NCI-H146 (cell line): ENCODE data around the gene FCAMR.
"Not testable (repeated sequence)": the region's sequence is repeated elsewhere in the genome, so short reads cannot be mapped to it uniquely, and the experiment has no call there.

Experiments used
- DNase-seq: peaks from one replicate; lab custom pipeline; 2025; lab: John Stamatoyannopoulos, UW

The FCAMR gene

GRCh38 chr1:206931709-206932108, 38.6 kb downstream of the FCAMR start:
- no peak for DNase-seq

DNA sequence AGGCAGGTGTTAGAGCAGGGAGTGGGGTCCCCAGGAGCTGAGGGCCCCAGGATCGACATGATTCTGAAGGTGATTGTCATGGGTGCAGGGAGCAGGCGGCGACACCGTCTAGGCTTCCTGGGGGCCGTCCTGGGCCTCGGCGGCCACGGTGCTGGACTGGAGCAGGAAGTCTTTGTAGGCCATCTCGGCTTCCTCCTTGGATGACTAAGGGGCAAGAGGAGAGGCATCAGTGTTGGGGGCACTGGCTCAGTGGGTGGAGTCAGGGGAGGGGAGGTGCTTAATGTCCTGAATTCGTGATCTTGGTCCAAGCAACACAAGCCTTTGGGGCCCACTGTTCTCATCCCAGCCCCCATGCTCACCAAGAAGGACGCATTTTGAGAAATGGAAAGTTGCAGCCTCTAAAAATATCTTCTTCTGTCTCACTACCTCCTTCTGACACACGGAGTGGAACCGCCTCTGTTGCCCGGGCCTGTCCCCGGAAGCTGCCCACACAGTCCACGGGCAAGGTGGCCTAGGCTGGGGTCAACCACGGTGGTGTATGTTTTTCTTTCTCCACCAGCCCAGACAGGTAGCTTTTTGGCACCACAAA, 40.0 kb downstream of the FCAMR start:
- no peak for DNase-seq

- no peak for DNase-seq
Observed at GRCh38 chr1:206929524-206929923, 40.7 kb downstream of the FCAMR start.

- DNase-seq, result no peak
Observed at GRCh38 chr1:206926286-206926685, 44.0 kb downstream of the FCAMR start.

DNA sequence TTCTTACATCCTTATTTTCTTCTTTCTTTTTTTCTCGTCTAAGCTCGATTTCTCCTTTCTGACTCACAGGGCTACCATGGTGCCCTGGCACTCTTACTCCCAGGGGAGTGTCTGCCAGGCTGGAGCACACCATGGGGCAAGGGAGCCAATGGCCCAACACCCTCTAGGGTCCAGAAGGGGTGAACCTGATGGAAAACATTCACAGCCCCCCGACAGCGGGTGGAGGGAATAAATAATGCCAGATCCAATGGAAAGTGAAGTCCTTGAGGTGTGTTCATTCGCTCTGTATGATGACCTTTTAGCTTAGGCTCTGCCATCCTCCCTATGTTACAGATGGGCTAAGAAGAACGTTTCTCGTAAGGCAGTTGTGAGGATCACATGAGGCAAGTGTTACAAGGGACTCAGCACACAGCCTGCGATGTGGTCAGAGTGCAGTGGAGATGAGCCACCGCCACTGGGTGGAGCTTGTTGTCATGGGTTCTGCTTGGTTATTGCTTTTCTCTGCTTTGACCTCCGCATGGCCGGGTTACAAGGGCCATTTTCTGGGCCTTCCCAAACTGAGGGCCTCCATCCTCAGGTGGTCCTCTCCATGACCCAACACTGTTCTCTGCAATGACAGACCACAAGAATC, 45.0 kb downstream of the FCAMR start:
- peak; percentile 18 for DNase-seq

- DNase-seq, result no peak
Observed at GRCh38 chr1:206924592-206925105, 45.6 kb downstream of the FCAMR start.

- DNase-seq, result not testable (repeated sequence)
Observed at GRCh38 chr1:206923961-206924557, 46.2 kb downstream of the FCAMR start.

GRCh38 chr1:206923009-206923960, 47.0 kb downstream of the FCAMR start:
- DNase-seq, result no peak

- no peak for DNase-seq
Observed at GRCh38 chr1:206922524-206922923, 47.7 kb downstream of the FCAMR start.

DNA sequence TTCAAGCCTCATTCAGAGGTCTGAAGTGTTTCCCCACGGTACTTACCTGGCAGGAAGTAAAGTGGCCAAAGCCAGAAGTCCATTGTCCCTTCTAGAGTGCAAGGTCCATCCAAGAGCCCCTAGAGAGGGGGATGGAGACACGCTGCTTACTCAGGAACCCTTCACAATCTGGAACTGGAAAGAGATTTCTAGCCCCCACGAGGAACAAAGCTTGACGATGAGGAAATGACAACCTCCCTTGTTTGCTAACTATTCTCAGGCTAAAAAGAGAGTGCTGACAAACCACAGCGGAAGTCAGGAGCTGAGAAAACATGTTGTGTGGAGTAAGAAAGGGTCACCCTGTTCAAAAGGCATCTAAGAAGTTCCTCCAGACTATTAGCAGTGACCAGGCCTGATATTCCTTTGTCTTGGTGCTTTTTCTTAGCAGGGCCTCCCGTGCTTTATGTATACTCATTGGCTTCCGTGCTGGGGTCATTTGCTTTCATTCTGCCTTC, 48.4 kb downstream of the FCAMR start, which contains the start of gene FCMR:
Gene FCMR, minus strand, starts transcription at position 170 of the 494 bp plus-strand sequence. Its CDS starts 87 bp downstream, at position 83.
- DNase-seq, result no peak

- no peak for DNase-seq
Observed at GRCh38 chr1:206918076-206918475, 52.2 kb downstream of the FCAMR start.

DNA sequence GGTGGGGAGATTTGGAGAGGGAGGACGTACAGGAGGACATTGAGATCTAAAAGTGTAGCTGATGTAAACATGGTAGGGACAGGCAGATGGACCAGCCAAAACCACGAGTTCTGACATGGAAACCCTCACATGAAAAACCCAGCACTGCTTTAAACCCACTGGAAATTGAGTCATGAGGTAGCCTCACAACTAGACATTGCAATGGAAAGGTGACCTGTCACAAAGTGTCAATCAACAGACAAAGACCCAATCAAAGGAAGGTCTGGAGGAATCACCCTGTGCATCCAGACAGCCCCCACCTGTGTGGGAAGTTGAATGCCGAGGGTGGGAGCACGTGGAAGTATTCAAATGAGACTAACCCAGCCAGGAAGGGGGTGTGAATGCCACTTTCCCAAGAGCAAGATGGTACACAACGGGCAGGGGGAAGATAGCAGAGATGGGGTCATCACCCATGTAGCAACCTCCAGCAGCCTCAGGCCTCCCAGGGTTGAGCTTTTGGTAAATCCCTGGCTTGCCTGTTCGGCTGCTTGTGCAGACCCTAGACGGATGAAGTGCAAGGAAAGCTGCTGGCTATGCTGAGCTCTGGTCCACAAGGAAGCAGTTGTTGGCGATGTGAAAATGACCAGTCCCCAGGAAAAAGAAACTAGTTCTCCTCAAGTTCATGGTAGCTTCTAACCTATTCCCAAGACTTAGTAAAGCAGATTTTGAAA, 54.1 kb downstream of the FCAMR start:
- DNase-seq, result no peak

DNA sequence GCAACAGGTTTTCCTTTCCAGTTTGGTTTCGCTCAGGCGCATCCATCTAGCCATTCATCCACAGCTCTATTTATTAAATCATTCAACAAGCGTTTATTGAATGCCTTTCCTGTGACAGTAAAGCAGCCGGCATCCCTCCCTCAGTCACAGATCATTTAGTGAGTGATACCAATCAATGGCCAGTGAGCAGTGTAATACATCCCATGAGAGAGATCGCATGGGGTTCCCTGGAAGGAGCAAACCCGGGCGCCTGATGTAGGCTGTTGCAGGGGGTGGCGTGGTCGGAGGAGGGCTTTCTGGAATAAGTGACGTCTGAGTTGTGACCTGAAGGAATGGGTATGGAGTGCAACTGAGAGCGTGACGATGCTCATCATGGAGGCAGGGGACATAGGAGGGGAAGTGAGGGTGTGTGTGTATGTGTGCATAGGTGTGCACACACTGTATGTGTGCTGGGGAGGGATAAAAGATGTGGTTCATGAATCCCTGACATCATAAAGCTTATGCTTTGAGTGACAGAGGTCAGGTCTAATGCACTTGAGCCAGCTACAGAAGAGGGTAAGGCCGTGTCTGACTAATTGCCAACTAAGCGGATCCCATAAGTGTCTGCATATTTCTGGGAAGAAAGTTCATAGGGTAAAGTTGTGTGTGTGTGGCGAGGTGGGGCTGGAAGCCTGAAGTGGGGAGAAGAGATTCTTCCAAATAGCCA, 55.1 kb downstream of the FCAMR start:
- DNase-seq, result no peak

GRCh38 chr1:206913766-206914537, 56.3 kb downstream of the FCAMR start:
- no peak for DNase-seq

- peak; percentile 87 for DNase-seq
Observed at GRCh38 chr1:206912445-206913095, 57.7 kb downstream of the FCAMR start.

GRCh38 chr1:206911064-206911663, 59.1 kb downstream of the FCAMR start:
- peak; percentile 42 for DNase-seq

- no peak for DNase-seq
Observed at GRCh38 chr1:206909883-206910318, 60.4 kb downstream of the FCAMR start.

DNA sequence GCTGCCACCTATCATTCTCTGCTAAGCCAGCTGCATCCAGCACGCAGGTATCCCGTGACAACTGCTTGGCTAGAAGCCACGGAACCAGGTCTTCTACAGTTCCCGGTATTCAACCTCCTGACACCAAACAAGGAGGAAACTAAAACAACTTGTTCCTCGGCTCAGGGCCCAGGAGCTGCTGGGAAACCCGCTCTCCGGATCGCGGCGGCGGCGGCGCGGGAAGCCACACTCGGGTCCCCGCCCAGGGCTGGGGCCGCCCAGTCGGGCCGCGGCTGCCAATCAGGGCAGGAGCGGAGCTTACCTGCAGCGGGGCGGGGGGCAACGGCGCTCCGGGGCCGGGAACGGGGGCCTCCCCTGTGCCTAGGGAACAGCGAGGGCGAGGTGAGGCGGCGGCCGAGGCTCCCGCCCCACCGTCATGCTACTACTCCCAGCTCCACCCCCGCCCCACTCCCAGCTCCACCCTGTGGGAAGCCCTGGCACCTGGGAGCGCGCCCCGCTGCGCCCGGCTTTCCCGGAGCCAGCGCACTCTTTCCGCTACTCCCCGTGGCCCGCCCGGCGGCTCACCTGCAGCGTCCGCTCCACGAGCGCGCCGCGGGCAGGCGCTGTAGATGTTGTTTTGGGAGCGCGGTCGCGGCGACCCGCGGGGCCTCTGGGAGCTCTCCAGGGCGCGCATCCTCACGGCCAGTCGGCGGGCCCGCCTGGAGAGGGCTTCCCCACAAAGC, 60.9 kb downstream of the FCAMR start:
- peak; percentile 85 for DNase-seq
